HEK293 (cell line): ENCODE measurements around the gene TLK1.

ENCODE experiments used
- CTCF ChIA-PET: fragments of 350-600 bp; formaldehyde crosslinking; extraction: SDS; loops from one replicate; lab custom pipeline; 2021; ENCODE audit warnings: antibody characterized with exemption; lab: Yijun Ruan, JAX
- POLR2A ChIA-PET: fragments of 300-600 bp; formaldehyde crosslinking; extraction: SDS; loops from one replicate; lab custom pipeline; 2020; ENCODE audit warnings: antibody characterized with exemption, inconsistent platforms; lab: Yijun Ruan, JAX
- H3K27ac ChIP-seq: fragments of 200-500 bp; sonication (Bioruptor generic); 2 replicates; pipeline ENCODE4 v1.5.1; 2014; ENCODE audit warnings: low read depth, low read length, control low read depth, inconsistent platforms; ENCODE audit errors: extremely low read depth
- H3K36me3 ChIP-seq, 2 experiments: fragments of 200-500 bp in 1 of 2; sonication (Bioruptor generic) in 1 of 2; 1 replicate in 1 of 2; 2 replicates in 1 of 2; pipeline ENCODE4 v1.5.1; 2014 to 2017; ENCODE audit warnings: inconsistent platforms in 2 of 2, low read length in 2 of 2; ENCODE audit not compliant: control insufficient read depth in 2 of 2, insufficient read depth in 1 of 2
- H3K4me1 ChIP-seq: fragments of 200-500 bp; sonication (Bioruptor generic); 2 replicates; pipeline ENCODE4 v1.5.1; 2014; ENCODE audit warnings: mild to moderate bottlenecking, low read length, inconsistent platforms; ENCODE audit not compliant: control insufficient read depth, insufficient read depth
- H3K4me3 ChIP-seq: 2 replicates; pipeline ENCODE4 v1.5.1; 2011; ENCODE audit warnings: low read depth, mild to moderate bottlenecking, control low read depth, low read length, moderate library complexity
- H3K9me3 ChIP-seq: fragments of 200-500 bp; sonication (Bioruptor generic); 2 replicates; pipeline ENCODE4 v1.5.1; 2014; ENCODE audit warnings: low read depth, low read length, inconsistent platforms; ENCODE audit not compliant: control insufficient read depth, insufficient read depth
- GLIS2 ChIP-seq: fragments of 450-650 bp; formaldehyde crosslinking; IDR thresholded peaks from 2 replicates; pipeline ENCODE4 v1.5.1; 2016; ENCODE audit warnings: missing biosample characterization, missing genetic modification characterization
- HOXA7 ChIP-seq: sonication (generic); formaldehyde crosslinking; IDR thresholded peaks from 2 replicates; pipeline ENCODE4 v1.8.1; 2022; ENCODE audit warnings: missing genetic modification reagents, borderline replicate concordance
- HOXD13 ChIP-seq: sonication (generic); formaldehyde crosslinking; IDR thresholded peaks from 2 replicates; pipeline ENCODE4 v1.8.0; 2022; ENCODE audit warnings: missing genetic modification reagents, borderline replicate concordance
- MYNN ChIP-seq: fragments of 450-650 bp; formaldehyde crosslinking; IDR thresholded peaks from 2 replicates; pipeline ENCODE4 v1.5.1; 2016; ENCODE audit warnings: missing biosample characterization, missing genetic modification characterization, borderline replicate concordance
- MZF1 ChIP-seq: fragments of 450-650 bp; formaldehyde crosslinking; IDR thresholded peaks from 2 replicates; pipeline ENCODE4 v1.5.1; 2017; ENCODE audit warnings: missing biosample characterization, missing genetic modification characterization, borderline replicate concordance
- OVOL3 ChIP-seq: fragments of 450-650 bp; formaldehyde crosslinking; IDR thresholded peaks from 2 replicates; pipeline ENCODE4 v1.5.1; 2016; ENCODE audit warnings: missing biosample characterization, missing genetic modification characterization
- PBX3 ChIP-seq: sonication (generic); formaldehyde crosslinking; IDR thresholded peaks from 2 replicates; pipeline ENCODE4 v1.8.1; 2022; ENCODE audit warnings: mild to moderate bottlenecking, moderate library complexity, missing genetic modification reagents
- SP2 ChIP-seq: fragments of 450-650 bp; formaldehyde crosslinking; IDR thresholded peaks from 2 replicates; pipeline ENCODE4 v1.5.1; 2016; ENCODE audit warnings: missing biosample characterization, missing genetic modification characterization
- YY2 ChIP-seq: fragments of 450-650 bp; formaldehyde crosslinking; IDR thresholded peaks from 2 replicates; pipeline ENCODE4 v1.5.1; 2016; ENCODE audit warnings: missing biosample characterization, missing genetic modification characterization
- ZBTB7A ChIP-seq: fragments of 450-650 bp; formaldehyde crosslinking; IDR thresholded peaks from 2 replicates; pipeline ENCODE4 v1.5.1; 2016; ENCODE audit warnings: low read depth, missing biosample characterization, missing genetic modification characterization
- ZBTB8A ChIP-seq: fragments of 450-650 bp; formaldehyde crosslinking; IDR thresholded peaks from 2 replicates; pipeline ENCODE4 v1.5.1; 2016; ENCODE audit warnings: missing biosample characterization, missing genetic modification characterization
- ZNF146 ChIP-seq: fragments of 450-650 bp; formaldehyde crosslinking; IDR thresholded peaks from 2 replicates; pipeline ENCODE4 v1.5.1; 2016; ENCODE audit warnings: missing biosample characterization, missing genetic modification characterization
- ZNF202 ChIP-seq: fragments of 450-650 bp; formaldehyde crosslinking; IDR thresholded peaks from 2 replicates; pipeline ENCODE4 v1.5.1; 2016; ENCODE audit warnings: missing biosample characterization, missing genetic modification characterization, borderline replicate concordance
- ZNF23 ChIP-seq: fragments of 450-650 bp; formaldehyde crosslinking; IDR thresholded peaks from 2 replicates; pipeline ENCODE4 v1.5.1; 2016; ENCODE audit warnings: missing biosample characterization, missing genetic modification characterization, borderline replicate concordance
- ZNF239 ChIP-seq: fragments of 450-650 bp; formaldehyde crosslinking; IDR thresholded peaks from 2 replicates; pipeline ENCODE4 v1.5.1; 2016; ENCODE audit warnings: missing biosample characterization, missing genetic modification characterization
- ZNF292 ChIP-seq: fragments of 450-650 bp; formaldehyde crosslinking; IDR thresholded peaks from 2 replicates; pipeline ENCODE4 v1.5.1; 2016; ENCODE audit warnings: low read depth, missing biosample characterization, missing genetic modification characterization, borderline replicate concordance
- ZNF302 ChIP-seq: fragments of 450-650 bp; formaldehyde crosslinking; IDR thresholded peaks from 2 replicates; pipeline ENCODE4 v1.5.1; 2016; ENCODE audit warnings: missing biosample characterization, missing genetic modification characterization, low read depth
- ZNF398 ChIP-seq: fragments of 450-650 bp; formaldehyde crosslinking; IDR thresholded peaks from 2 replicates; pipeline ENCODE4 v1.5.1; 2017; ENCODE audit warnings: missing biosample characterization, missing genetic modification characterization
- ZNF416 ChIP-seq: fragments of 450-650 bp; formaldehyde crosslinking; IDR thresholded peaks from 2 replicates; pipeline ENCODE4 v1.5.1; 2016; ENCODE audit warnings: missing biosample characterization, missing genetic modification characterization
- ZNF510 ChIP-seq: fragments of 450-650 bp; formaldehyde crosslinking; IDR thresholded peaks from 2 replicates; pipeline ENCODE4 v1.5.1; 2018; ENCODE audit warnings: mild to moderate bottlenecking, missing genetic modification characterization, missing biosample characterization; ENCODE audit not compliant: insufficient replicate concordance
- ZNF596 ChIP-seq: fragments of 450-650 bp; IDR thresholded peaks from 2 replicates; pipeline ENCODE4 v1.5.0; 2018; ENCODE audit warnings: missing biosample characterization, mild to moderate bottlenecking, missing genetic modification characterization, moderate library complexity
- ZNF677 ChIP-seq: fragments of 450-650 bp; IDR thresholded peaks from 2 replicates; pipeline ENCODE4 v1.5.0; 2018; ENCODE audit warnings: missing biosample characterization, mild to moderate bottlenecking, missing genetic modification characterization, moderate library complexity
- ZNF747 ChIP-seq: fragments of 450-650 bp; formaldehyde crosslinking; IDR thresholded peaks from 2 replicates; pipeline ENCODE4 v1.5.1; 2016; ENCODE audit warnings: missing biosample characterization, missing genetic modification characterization

Gene TLK1

GRCh38 chr2:171154348-171154747, 6.3 kb downstream of the TLK1 start (continued):
- no peak for TF ChIP-seq ZNF398 (tag by site-specific recombination)
- no peak for TF ChIP-seq GLIS2 (tag by site-specific recombination)
- no peak for TF ChIP-seq ZNF146 (tag by site-specific recombination)
- TF ChIP-seq ZNF23 = no peak
- TF ChIP-seq ZNF596 (tag by site-specific recombination) = no peak
- TF ChIP-seq ZNF747 (tag by site-specific recombination) = no peak

GRCh38 chr2:171150694-171151285, 9.9 kb downstream of the TLK1 start:
- no peak overlapping the region for H3K27ac ChIP-seq
- H3K4me3 ChIP-seq = no peak overlapping the region
- no peaks in the 10 kb centered on the region for H3K36me3 ChIP-seq
- H3K9me3 ChIP-seq = no peaks in the 10 kb centered on the region
- POLR2A ChIA-PET = no interaction called here
- H3K4me1 ChIP-seq = peaks cover 16% of the 10 kb centered on the region
- CTCF ChIA-PET = interaction anchor here (0.9 to 1.4 kb wide), 2 partner anchors 64 to 265 kb away, joined by 3 to 4 read pairs; no protein-coding TSS in a partner anchor
- TF ChIP-seq ZNF677 (tag by site-specific recombination) (no peak), ZNF510 (tag by site-specific recombination) (no peak), SP2 (tag by site-specific recombination) (no peak), HOXA7 (CRISPR knock-in tag) (no peak), ZBTB8A (tag by site-specific recombination) (no peak), MZF1 (tag by site-specific recombination) (no peak), ZNF416 (tag by site-specific recombination) (no peak), ZNF302 (no peak), ZNF202 (no peak), PBX3 (CRISPR knock-in tag) (no peak), ZNF239 (no peak), YY2 (tag by site-specific recombination) (no peak), MYNN (no peak), ZBTB7A (tag by site-specific recombination) (no peak), HOXD13 (CRISPR knock-in tag) (no peak), ZNF292 (tag by site-specific recombination) (no peak), OVOL3 (tag by site-specific recombination) (no peak)
